Mucosa of stomach (tissue), 1 donor: Measurements from ENCODE around the gene AKAP8.
"Not testable (repeated sequence)": the region's sequence is repeated elsewhere in the genome, so short reads cannot be mapped to it uniquely, and the experiment has no call there.

Experiments
- H3K27me3 ChIP-seq: one replicate; pipeline ENCODE4 v1.7.0; 2013; ENCODE audit warnings: mild to moderate bottlenecking, low read length; ENCODE audit not compliant: control insufficient read depth, insufficient read depth
- H3K36me3 ChIP-seq: one replicate; pipeline ENCODE4 v1.7.0; 2013; ENCODE audit warnings: low read length; ENCODE audit not compliant: control insufficient read depth, insufficient read depth
- H3K4me1 ChIP-seq: one replicate; pipeline ENCODE4 v1.7.0; 2013; ENCODE audit warnings: mild to moderate bottlenecking, low read length; ENCODE audit not compliant: control insufficient read depth, insufficient read depth
- H3K4me3 ChIP-seq: one replicate; pipeline ENCODE4 v1.7.0; 2013; ENCODE audit warnings: low read length
- H3K9ac ChIP-seq: one replicate; pipeline ENCODE4 v1.7.0; 2013; ENCODE audit warnings: mild to moderate bottlenecking, low read length, moderate library complexity
- H3K9me3 ChIP-seq: one replicate; pipeline ENCODE4 v1.7.0; 2013; ENCODE audit warnings: mild to moderate bottlenecking, low read length, moderate library complexity; ENCODE audit not compliant: control insufficient read depth
- donor health status: Pancreatic carcinoma.

Gene AKAP8

GRCh38 chr19:15341328-15341727 lies 38.3 kb downstream of the AKAP8 start:
- not testable (repeated sequence) for H3K9ac ChIP-seq, H3K36me3 ChIP-seq, H3K4me1 ChIP-seq, H3K9me3 ChIP-seq, H3K4me3 ChIP-seq, H3K27me3 ChIP-seq

- Histone ChIP-seq H3K4me1 (no peaks in the 10 kb centered on the region), H3K27me3 (no peaks in the 10 kb centered on the region), H3K4me3 (no peak overlapping the region), H3K9ac (no peak overlapping the region), H3K9me3 (no peaks in the 10 kb centered on the region), H3K36me3 (no peaks in the 10 kb centered on the region)
Observed at GRCh38 chr19:15340086-15340485, 39.5 kb downstream of the AKAP8 start.

- no peak overlapping the region for H3K9ac ChIP-seq
- no peaks in the 10 kb centered on the region for H3K9me3 ChIP-seq
- H3K4me3 ChIP-seq, result no peak overlapping the region
- peaks cover 4% of the 10 kb centered on the region for H3K4me1 ChIP-seq
- no peaks in the 10 kb centered on the region for H3K36me3 ChIP-seq
- H3K27me3 ChIP-seq, result no peaks in the 10 kb centered on the region
Observed at GRCh38 chr19:15337202-15337601, 42.4 kb downstream of the AKAP8 start.

- not testable (repeated sequence) for H3K4me1 ChIP-seq, H3K9ac ChIP-seq
Observed at GRCh38 chr19:15335992-15336391, 43.6 kb downstream of the AKAP8 start.

GRCh38 chr19:15332311-15332996 lies 47.1 kb downstream of the AKAP8 start, which contains the start of gene BRD4:
Gene BRD4, minus strand, starts transcription at chr19:15332539. Its CDS starts 59,440 bp downstream, at chr19:15273099.
- H3K9ac ChIP-seq, result peak within 1 kb of the TSS; percentile 89
- H3K4me3 ChIP-seq, result peak within 1 kb of the TSS; percentile 90
- H3K9me3 ChIP-seq, result no peaks in the 10 kb centered on the region
- H3K27me3 ChIP-seq, result no peaks in the 10 kb centered on the region
- H3K4me1 ChIP-seq, result peaks cover 21% of the 10 kb centered on the region
- H3K36me3 ChIP-seq, result no peaks in the 10 kb centered on the region

More at GRCh38 chr19:15335992-15336391, 43.6 kb downstream of the AKAP8 start:
- not testable (repeated sequence) for H3K27me3 ChIP-seq, H3K9me3 ChIP-seq, H3K4me3 ChIP-seq, H3K36me3 ChIP-seq

- Histone ChIP-seq H3K36me3 (no peaks in the 10 kb centered on the region), H3K9me3 (no peaks in the 10 kb centered on the region), H3K4me1 (peaks cover 28% of the 10 kb centered on the region), H3K4me3 (peak overlapping the region; percentile 90), H3K27me3 (no peaks in the 10 kb centered on the region), H3K9ac (peak overlapping the region; percentile 89)
Observed at GRCh38 chr19:15331419-15332310, 47.9 kb downstream of the AKAP8 start.

GRCh38 chr19:15330801-15331418 lies 48.7 kb downstream of the AKAP8 start:
- Histone ChIP-seq H3K9ac (peak overlapping the region; percentile 89), H3K36me3 (no peaks in the 10 kb centered on the region), H3K4me3 (peak overlapping the region; percentile 90), H3K9me3 (no peaks in the 10 kb centered on the region), H3K27me3 (no peaks in the 10 kb centered on the region), H3K4me1 (peaks cover 30% of the 10 kb centered on the region)

- Histone ChIP-seq H3K4me3 (no peak overlapping the region), H3K9me3 (no peaks in the 10 kb centered on the region), H3K4me1 (peaks cover 54% of the 10 kb centered on the region), H3K27me3 (no peaks in the 10 kb centered on the region), H3K9ac (no peak overlapping the region), H3K36me3 (no peaks in the 10 kb centered on the region)
Observed at GRCh38 chr19:15328312-15328711, 51.3 kb downstream of the AKAP8 start.

GRCh38 chr19:15324791-15325519 lies 54.6 kb downstream of the AKAP8 start:
- peak overlapping the region; percentile 42 for H3K9ac ChIP-seq
- peaks cover 51% of the 10 kb centered on the region for H3K4me1 ChIP-seq
- no peaks in the 10 kb centered on the region for H3K9me3 ChIP-seq
- H3K4me3 ChIP-seq, result no peak overlapping the region
- H3K36me3 ChIP-seq, result no peaks in the 10 kb centered on the region
- H3K27me3 ChIP-seq, result no peaks in the 10 kb centered on the region

GRCh38 chr19:15323496-15324235 lies 55.9 kb downstream of the AKAP8 start:
- H3K4me1 ChIP-seq, result peaks cover 50% of the 10 kb centered on the region
- no peak overlapping the region for H3K4me3 ChIP-seq
- no peaks in the 10 kb centered on the region for H3K36me3 ChIP-seq
- no peaks in the 10 kb centered on the region for H3K9me3 ChIP-seq
- no peaks in the 10 kb centered on the region for H3K27me3 ChIP-seq
- H3K9ac ChIP-seq, result no peak overlapping the region

- Histone ChIP-seq H3K4me3 (no peak overlapping the region), H3K9ac (no peak overlapping the region), H3K4me1 (peaks cover 61% of the 10 kb centered on the region), H3K27me3 (no peaks in the 10 kb centered on the region), H3K36me3 (no peaks in the 10 kb centered on the region), H3K9me3 (no peaks in the 10 kb centered on the region)
Observed at GRCh38 chr19:15321739-15322138, 57.8 kb downstream of the AKAP8 start.
